Ishikawa (cell line): Measurements from ENCODE around the gene ATRAID.

Experiments used
- CEBPB ChIP-seq: IDR thresholded peaks from 2 replicates; pipeline ENCODE4 v1.6.1; 2012
- CREB1 ChIP-seq: IDR thresholded peaks from 2 replicates; pipeline ENCODE4 v1.6.1; 2012; ENCODE audit warnings: low read depth
- EGR1 ChIP-seq: IDR thresholded peaks from 2 replicates; pipeline ENCODE4 v1.6.1; 2012
- EP300 ChIP-seq: IDR thresholded peaks from 2 replicates; pipeline ENCODE4 v1.6.1; 2012; ENCODE audit warnings: borderline replicate concordance
- FOXM1 ChIP-seq: IDR thresholded peaks from 2 replicates; pipeline ENCODE4 v1.6.1; 2012; ENCODE audit warnings: low read depth, borderline replicate concordance
- NFIC ChIP-seq: IDR thresholded peaks from 2 replicates; pipeline ENCODE4 v1.6.1; 2012
- RAD21 ChIP-seq: IDR thresholded peaks from 2 replicates; pipeline ENCODE4 v1.6.1; 2012; ENCODE audit warnings: low read depth
- TAF1 ChIP-seq: IDR thresholded peaks from 2 replicates; pipeline ENCODE4 v1.6.1; 2012; ENCODE audit warnings: low read depth, mild to moderate bottlenecking
- TCF12 ChIP-seq: IDR thresholded peaks from 2 replicates; pipeline ENCODE4 v1.6.1; 2012; ENCODE audit warnings: low read depth
- TEAD4 ChIP-seq: IDR thresholded peaks from 2 replicates; pipeline ENCODE4 v1.6.1; 2012
- YY1 ChIP-seq: IDR thresholded peaks from 2 replicates; pipeline ENCODE4 v1.6.1; 2012; ENCODE audit warnings: low read depth
- ZBTB7A ChIP-seq: IDR thresholded peaks from 2 replicates; pipeline ENCODE4 v1.6.1; 2012; ENCODE audit warnings: low read depth
- TF ChIP-seq, protein P1 (sequence below): IDR thresholded peaks from 2 replicates; pipeline ENCODE4 v1.6.1; 2012; ENCODE audit warnings: low read depth, mild to moderate bottlenecking
- TF ChIP-seq, protein P2 (sequence below): IDR thresholded peaks from 2 replicates; pipeline ENCODE4 v1.6.1; 2012
- TF ChIP-seq, protein P3 (sequence below): IDR thresholded peaks from 2 replicates; pipeline ENCODE4 v1.6.1; 2012

Gene ATRAID

DNA sequence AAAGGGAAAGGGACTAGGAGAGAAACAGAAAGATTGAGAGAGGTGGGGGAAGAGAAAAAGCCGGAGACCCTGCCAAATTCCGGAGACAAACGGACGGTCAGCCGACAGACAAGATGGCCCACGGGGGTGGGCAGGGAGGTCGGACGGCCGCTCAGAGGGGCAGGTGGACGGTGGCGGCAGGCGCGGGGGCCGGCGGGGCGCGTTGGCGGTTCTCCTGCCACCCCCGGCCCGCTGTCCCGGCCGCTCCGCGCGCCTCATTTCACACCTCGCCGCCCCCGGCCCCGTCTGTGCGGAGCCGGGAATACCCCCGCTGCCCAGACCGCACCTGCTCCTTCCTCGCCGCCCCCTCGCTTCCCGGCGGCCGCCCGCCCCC is 50.1 kb downstream of the ATRAID start:
- TF ChIP-seq FOXM1 (no peak), TAF1 (no peak), CREB1 (no peak), EGR1 (no peak), EP300 (no peak), TCF12 (no peak), TEAD4 (no peak), NFIC (no peak), YY1 (no peak), RAD21 (no peak), ZBTB7A (no peak), CEBPB (no peak)
- TF ChIP-seq, protein P1, sequence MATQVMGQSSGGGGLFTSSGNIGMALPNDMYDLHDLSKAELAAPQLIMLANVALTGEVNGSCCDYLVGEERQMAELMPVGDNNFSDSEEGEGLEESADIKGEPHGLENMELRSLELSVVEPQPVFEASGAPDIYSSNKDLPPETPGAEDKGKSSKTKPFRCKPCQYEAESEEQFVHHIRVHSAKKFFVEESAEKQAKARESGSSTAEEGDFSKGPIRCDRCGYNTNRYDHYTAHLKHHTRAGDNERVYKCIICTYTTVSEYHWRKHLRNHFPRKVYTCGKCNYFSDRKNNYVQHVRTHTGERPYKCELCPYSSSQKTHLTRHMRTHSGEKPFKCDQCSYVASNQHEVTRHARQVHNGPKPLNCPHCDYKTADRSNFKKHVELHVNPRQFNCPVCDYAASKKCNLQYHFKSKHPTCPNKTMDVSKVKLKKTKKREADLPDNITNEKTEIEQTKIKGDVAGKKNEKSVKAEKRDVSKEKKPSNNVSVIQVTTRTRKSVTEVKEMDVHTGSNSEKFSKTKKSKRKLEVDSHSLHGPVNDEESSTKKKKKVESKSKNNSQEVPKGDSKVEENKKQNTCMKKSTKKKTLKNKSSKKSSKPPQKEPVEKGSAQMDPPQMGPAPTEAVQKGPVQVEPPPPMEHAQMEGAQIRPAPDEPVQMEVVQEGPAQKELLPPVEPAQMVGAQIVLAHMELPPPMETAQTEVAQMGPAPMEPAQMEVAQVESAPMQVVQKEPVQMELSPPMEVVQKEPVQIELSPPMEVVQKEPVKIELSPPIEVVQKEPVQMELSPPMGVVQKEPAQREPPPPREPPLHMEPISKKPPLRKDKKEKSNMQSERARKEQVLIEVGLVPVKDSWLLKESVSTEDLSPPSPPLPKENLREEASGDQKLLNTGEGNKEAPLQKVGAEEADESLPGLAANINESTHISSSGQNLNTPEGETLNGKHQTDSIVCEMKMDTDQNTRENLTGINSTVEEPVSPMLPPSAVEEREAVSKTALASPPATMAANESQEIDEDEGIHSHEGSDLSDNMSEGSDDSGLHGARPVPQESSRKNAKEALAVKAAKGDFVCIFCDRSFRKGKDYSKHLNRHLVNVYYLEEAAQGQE = no peak
- TF ChIP-seq, protein P2, sequence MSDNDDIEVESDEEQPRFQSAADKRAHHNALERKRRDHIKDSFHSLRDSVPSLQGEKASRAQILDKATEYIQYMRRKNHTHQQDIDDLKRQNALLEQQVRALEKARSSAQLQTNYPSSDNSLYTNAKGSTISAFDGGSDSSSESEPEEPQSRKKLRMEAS = no peak
- TF ChIP-seq, protein P3, sequence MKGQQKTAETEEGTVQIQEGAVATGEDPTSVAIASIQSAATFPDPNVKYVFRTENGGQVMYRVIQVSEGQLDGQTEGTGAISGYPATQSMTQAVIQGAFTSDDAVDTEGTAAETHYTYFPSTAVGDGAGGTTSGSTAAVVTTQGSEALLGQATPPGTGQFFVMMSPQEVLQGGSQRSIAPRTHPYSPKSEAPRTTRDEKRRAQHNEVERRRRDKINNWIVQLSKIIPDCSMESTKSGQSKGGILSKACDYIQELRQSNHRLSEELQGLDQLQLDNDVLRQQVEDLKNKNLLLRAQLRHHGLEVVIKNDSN = no peak

DNA sequence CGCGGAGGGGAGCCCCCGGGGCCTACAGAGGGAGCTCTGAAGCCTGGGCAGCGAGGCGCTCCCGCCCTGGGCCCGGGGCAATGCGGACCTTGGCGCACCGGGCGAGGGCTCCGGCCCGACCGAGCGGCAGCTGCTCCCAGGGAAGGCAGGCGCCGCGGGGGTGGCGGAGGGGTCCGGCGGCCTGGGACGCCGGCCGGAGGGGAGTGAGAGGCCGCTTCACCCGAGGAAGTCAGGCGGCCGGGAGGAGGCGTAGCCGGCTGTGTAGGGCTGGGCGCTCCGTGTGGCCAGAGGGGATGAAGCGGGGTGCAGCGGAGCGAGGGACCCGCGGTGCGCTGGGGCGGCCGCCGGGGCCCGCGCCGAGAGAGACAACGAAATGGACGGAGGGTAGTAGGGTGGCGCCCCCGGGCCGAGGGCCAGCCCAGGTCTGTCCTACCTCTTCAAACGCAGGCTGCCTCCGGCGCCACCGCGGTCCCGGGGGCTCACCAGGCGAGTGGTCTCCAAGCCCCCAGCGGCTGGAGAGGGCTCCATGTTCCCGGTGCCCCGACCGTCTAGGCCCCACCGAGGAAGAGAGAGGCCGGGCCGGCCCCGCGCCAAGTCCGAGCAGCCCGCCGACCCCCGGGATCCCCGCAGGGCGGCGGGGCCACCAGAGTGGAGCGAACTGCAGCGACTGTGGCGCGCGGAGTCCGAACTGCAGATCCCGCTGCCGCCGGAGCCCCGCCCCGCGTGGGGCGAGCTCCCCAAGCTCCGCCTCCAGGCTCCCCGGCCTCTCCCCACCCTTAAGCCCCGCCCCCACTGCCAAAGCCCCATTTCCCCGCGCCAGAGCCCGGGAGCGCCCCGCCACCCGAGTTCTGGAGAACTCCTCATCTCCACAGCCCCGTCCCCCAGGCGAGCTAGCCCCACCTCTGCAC is 50.8 kb downstream of the ATRAID start, which contains the start of gene SLC30A3:
Gene SLC30A3 (minus strand): TSS at position 669 of the 908 bp plus-strand sequence. CDS start 141 bp downstream, at position 528.
- TF ChIP-seq ZBTB7A (peak; percentile 71), TEAD4 (no peak), CEBPB (no peak), EP300 (peak; percentile 8; the same call in 1 of the 2 replicates), NFIC (no peak), EGR1 (no peak)

DNA sequence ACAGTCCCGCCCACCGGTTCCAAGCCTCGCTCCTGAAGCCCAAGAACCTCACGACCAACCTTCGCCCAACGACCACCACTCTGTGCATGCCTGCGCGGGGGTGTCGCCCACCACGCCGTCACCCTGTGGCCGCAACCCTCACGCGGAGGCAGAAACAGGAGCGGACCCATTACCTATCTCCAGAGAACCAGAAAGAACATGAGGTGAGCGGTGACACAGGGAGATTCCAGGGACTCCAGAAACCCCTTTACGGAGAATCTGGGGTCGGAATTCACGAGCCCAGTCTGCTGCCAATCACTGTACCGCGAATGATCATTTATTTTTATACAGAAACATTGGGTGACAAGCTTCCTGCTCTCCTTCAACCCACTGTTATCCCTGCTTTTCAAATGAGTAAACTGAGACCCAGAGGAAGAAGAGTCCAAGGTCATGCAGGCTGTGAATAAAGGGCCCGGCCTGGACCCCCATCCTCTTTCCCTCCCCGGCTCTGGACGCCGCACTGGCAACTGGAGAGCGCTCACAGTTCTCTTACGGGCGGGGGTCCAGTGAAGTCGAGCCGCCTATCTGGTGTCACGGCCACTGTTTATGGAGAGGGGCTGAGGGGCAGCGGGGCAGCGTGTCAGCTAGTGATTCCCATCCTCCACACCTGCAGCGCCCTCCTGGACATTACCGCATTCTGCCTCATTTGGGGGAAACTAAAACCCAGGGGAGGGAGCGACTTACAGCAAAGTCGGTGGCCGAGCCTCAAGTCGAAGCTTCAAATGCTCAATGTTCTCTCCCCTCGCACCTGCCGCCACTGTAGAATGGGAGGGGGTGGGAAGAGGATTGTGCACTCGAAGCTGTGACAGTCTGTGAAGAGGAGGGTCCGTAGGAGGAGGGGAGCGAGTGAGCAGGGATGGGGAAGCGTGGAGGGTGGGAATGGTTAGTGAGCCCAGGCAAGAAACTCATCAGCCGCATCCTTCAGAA is 51.7 kb downstream of the ATRAID start:
- TF ChIP-seq, protein P2 = 0 out of 2 replicates have a peak, but pooled peaks have one; percentile 9
- TF ChIP-seq TEAD4 (no peak), NFIC (no peak), CEBPB (no peak), YY1 (no peak), ZBTB7A (peak; percentile 3; the same call in 1 of the 2 replicates)

DNA sequence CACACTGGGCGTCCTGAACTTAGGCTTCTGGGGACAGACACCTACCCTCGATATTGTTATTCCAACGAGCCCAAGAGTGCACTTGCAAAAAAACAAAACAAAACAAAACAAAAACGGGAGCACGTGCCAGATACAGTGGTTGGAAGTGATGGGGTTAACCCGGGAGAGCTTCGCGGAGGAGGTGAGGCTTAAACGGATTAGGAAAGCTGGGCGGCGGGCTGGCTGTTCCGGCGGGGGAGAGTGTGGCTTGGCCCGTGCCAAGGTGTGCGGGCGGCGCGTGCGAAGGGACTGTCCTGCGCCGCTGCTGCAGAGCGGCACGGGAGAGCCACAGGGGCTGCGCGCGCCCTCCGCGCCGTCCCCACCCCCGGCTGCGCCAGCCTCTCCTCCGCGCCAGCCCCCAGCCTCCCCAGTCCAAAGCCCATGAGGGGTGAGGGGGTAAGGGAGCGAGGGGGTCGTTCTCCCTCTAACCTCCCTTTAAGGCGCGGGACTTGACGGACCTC is 52.5 kb downstream of the ATRAID start:
- TF ChIP-seq TEAD4 (no peak), CREB1 (no peak), NFIC (no peak), TCF12 (0 out of 2 replicates have a peak, but pooled peaks have one; percentile 15), TAF1 (no peak)
- TF ChIP-seq, protein P2 = peak; percentile 7; the same call in 1 of the 2 replicates

DNA sequence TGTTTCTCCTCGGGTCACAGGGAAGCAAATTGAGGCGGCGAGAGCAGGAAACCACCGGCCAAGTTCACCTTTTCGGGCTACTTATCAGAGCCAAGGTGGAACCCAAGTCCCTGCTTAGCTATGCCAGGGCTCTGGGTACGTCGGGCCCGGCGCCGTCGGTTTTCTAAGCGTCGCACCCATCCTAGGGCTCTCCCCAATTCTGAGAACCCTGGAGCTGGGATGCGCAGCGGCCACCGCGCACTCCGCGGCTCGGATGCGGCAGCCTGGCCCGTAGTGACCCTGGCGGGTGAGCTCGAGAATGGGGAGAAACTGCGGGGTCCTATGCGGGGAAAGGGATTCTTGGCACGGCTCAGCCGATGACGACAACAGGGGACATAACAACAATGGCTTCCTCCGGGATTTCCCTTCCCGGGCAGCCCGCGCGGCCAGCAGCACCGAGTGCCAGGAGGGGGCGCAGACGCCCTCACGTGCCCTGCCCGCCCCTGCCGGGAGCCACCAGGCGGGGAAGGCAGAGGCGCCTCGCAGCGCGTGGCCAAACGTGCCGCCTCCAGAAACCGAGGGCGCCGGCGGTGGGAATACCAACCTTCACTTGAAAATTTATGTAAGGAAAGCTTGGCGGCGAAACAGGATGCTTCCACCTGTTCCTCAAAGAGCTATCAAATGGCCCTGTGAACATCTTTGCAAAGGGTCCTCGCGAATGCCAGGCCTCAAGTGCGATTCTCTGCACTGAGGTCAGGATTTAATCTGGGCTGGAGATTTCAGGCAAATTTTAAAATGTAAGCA is 53.1 kb downstream of the ATRAID start:
- TF ChIP-seq CREB1 (no peak), TCF12 (0 out of 2 replicates have a peak, but pooled peaks have one; percentile 36), EGR1 (no peak), NFIC (no peak), CEBPB (no peak), TAF1 (no peak), FOXM1 (no peak), YY1 (peak; percentile 77), ZBTB7A (peak; percentile 69; the same call in 1 of the 2 replicates), EP300 (no peak), TEAD4 (no peak), RAD21 (peak; percentile 32; the same call in 1 of the 2 replicates)
- TF ChIP-seq, protein P1 = no peak
- TF ChIP-seq, protein P2 = peak; percentile 95
- TF ChIP-seq, protein P3 = peak; percentile 87
